ENCODE data around the gene RRP36.
"Not testable (repeated sequence)": the region's sequence is repeated elsewhere in the genome, so short reads cannot be mapped to it uniquely, and the experiment has no call there.

RRP36 gene

GRCh38 chr6:43040542-43041257, 19.3 kb downstream of the RRP36 start:
- no peak for DNase-seq

- not testable (repeated sequence) for DNase-seq
Measured at GRCh38 chr6:43041475-43041874, 20.1 kb downstream of the RRP36 start.

DNA sequence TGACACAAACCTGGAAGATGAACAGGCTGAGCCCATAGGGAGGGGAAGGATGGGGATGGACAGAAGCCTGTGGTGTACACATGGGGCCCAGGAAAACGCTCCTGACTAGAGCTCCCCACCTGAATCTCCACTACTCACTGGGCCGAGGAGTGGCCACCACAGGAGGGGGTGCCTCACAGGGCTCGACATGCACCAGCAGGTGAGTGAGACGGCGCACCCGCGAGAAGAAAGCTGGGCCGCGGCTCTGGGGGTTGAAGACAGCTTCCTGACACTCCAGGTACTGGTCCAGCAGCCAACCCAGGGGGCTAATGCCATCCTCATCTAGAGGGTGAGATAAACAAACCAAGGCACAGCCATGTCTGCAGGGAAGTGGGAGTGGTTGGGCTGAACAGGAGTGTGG, 21.9 kb downstream of the RRP36 start:
- no peak for DNase-seq

- DNase-seq, result no peak
Measured at GRCh38 chr6:43045371-43045930, 24.0 kb downstream of the RRP36 start.

DNA sequence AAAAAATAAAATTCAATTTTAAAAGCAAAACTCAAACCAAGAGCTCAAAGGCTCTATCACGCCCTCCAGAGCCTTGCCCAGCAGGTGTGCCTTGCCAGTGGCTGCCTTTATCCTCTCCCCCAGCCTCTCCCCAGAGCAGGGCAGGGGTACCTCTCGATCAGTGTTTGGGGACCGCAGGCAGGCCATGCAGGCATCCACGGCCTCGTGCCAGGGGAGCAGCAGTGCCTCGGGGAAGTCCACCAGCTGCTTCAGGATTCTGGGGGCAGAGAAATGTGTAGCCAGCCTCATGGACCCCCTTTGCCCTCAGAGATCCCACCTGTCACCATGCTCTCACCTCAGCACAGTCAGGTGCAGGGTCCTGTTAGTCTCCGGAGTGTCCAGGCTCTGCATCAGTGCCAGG, 26.6 kb downstream of the RRP36 start:
- no peak for DNase-seq

DNA sequence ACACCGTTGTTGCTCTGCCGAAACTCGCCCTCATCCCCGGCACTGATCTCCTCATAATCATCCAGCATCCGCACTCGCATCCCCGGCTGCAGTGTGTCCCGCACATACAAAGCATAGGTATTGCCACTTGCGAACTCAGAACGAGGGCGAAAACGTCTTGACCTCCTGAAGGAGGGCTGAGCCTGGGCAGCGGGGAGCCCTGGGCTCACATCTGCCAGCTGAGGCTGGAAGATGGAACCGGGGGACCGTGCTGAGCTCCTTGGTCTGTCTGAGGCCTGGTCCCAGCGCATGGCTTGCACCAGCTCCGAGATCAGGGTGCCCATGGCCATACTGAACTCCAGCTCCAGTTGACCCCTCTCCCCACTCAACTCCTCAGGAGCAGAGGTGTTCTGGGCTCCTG, 29.6 kb downstream of the RRP36 start:
- no peak for DNase-seq

DNA sequence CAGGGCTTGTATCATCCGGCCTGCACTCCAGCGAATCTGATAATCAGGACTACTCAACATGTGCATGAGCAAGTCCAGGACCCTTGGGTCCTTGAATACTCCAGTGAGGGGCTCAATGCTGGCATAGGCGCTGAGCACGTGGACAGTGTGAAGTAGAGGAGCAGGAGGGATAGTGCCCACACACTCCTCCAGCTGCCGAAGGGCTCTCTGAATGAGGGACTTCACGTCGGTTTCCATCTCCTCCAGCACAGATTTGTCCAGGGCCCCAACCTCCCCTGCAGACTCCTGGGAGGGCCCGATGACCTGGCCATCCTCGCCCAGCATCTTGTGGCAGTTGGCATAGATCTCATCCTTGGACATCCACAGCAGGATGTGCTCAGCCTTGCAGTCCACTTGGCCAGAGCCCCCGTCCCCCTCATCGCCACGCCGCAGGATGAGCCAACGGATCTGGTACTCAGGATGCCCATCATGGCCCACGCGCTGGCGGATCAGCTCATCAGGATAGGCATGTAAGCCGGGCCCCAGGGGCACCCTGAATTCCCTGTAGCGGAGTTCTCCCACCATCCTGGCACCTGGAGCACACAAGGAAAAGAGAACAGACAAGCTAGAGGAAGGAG, 30.9 kb downstream of the RRP36 start:
- no peak for DNase-seq

GRCh38 chr6:43052842-43053544, 31.6 kb downstream of the RRP36 start:
- DNase-seq, result no peak

- DNase-seq, result peak; percentile 91
Measured at GRCh38 chr6:43053545-43054205, 32.3 kb downstream of the RRP36 start, which contains the start of gene CUL7. TSS of gene CUL7 (minus strand) at chr6:43053851. CDS start at chr6:43052788, 1,063 bp downstream.

GRCh38 chr6:43054206-43054943, 33.0 kb downstream of the RRP36 start:
- DNase-seq, result no peak

DNA sequence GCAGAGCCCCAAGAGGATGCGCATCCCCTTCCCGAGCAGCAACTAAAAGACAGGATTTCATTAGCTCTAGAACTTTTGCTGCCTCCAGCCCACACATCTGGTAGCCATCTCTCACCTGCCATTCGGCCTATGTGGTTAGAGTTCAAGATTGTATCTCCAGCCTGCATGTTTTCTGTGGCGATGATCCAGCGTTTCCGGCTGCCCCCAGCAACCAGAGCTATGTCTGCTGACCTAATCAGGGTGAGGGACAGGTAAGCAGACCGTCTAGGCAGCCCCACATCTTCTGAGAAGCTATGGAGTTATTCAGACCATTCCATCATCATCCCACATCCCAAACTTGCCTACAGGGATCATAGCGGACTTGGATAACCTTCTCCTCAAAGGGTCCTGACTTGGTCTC, 34.5 kb downstream of the RRP36 start:
- no peak for DNase-seq

GRCh38 chr6:43058531-43058930, 37.1 kb downstream of the RRP36 start:
- DNase-seq, result no peak

DNA sequence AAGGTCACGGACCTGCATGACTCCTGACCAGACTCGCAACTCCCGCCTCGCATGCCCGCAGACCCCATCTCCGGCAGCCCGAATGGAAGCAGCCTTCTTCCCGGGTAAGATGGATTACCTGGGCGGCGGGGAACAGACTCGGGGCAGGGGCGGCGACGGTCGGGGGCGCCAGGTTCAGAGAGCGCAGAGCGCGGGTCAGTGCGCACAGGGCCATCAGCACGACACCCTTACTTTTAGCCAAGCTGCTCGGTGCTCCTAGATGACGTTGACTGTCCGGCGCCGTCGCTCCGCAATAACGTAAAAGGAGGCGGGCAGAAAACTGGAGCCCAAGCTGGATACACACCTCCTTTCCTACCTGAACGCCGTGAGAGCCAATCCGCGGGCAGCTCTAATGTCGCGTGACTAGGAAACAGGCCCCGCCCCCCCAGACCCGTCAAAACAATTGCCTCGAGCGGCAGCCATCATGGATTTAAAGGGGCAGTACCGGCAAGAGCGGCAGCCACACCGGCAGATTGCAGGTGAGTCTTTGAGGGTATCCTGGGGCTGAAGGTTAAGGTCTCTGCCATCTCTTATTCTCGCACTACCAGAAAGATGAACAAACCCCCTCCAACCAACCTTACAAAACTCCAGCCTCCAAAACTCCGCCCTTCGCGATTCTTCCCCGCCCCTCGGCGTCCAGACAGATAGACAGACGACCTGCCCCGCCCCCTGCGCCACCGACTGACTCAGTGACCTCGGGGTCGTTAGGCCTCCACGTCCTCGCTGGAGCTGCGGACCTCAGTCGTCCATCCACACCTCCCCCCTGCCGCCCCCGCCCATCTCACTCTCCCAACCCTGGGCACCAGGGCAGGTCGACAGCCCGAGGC, 38.0 kb downstream of the RRP36 start, which contains the start of the genes KLC4 and MRPL2:
Gene KLC4 (plus strand): TSS at position 464 of the 866 bp plus-strand sequence. CDS start 1,705 bp downstream, outside the sequence.
Gene MRPL2 (minus strand): TSS at position 267 of the 866 bp plus-strand sequence. CDS start 53 bp downstream, at position 214.
- DNase-seq, result peak; percentile 98

DNA sequence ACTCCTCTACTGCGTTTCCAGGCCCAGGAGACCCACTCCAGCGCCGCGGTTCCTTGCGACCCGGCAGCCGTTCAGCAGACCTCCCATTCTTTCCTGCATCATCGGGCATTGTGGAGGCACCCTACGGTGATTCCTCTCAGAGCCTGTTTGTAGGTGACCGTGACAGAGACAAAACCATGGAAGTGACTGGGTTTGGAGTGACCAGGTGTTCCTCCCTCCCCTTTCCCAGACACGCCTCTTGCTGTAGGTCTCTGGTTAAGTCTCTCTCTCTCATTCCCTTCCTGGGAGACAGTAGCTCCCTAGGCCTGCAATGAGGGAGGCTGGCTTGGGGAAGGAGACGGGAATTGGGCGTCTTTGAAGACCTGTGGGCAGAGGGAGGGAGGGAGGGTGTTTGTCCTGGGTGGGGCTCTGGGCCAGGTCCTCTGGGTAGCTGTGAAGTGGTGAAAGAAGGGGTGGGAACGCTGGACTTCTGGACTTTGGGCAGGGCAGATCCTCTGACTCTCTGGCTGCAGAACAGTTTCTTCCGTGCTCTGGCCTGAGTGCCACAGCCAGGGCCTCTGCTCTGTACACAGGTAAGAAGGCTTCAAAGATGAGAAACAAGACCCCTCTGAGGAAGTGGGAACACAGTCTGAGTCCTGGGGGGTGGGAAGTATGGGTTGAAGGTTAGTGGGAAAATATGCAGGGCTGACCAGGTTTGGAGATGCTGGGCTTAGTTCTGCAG, 38.8 kb downstream of the RRP36 start:
- DNase-seq, result no peak

GRCh38 chr6:43060755-43061633, 39.6 kb downstream of the RRP36 start:
- no peak for DNase-seq

DNA sequence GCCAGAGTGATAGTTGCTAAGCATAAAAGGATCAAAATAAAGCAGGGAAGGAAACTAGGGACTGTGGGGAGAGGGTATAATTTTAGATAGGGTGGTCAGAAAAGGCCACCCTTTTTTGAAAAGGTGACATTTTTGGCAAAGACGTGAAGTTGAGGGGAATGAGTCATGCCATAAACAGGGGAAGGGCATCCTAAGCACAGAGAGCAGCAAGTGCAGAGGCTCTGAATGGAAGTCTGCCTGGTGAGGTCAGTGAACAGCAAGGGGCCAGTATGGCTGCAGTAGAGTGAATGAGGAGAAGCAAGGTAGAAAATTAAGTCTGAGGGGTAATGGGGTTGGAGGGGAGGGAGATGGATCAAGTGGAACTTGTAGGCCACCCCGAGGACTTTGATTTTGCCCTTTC, 40.4 kb downstream of the RRP36 start:
- no peak for DNase-seq

DNA sequence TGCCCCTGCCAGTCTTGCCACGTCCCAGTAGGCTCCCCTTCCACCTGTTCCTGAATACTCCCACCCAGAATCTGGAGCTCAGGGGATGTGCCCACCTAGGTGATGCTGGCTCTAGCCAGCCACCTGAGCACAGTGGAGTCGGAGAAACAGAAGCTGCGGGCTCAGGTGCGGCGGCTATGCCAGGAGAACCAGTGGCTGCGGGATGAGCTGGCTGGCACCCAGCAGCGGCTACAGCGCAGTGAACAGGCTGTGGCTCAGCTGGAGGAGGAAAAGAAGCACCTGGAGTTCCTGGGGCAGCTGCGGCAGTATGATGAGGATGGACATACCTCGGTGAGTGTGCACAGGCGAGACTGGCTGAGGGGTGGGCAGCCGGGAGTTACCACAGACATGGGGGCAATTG, 41.4 kb downstream of the RRP36 start:
- no peak for DNase-seq

DNA sequence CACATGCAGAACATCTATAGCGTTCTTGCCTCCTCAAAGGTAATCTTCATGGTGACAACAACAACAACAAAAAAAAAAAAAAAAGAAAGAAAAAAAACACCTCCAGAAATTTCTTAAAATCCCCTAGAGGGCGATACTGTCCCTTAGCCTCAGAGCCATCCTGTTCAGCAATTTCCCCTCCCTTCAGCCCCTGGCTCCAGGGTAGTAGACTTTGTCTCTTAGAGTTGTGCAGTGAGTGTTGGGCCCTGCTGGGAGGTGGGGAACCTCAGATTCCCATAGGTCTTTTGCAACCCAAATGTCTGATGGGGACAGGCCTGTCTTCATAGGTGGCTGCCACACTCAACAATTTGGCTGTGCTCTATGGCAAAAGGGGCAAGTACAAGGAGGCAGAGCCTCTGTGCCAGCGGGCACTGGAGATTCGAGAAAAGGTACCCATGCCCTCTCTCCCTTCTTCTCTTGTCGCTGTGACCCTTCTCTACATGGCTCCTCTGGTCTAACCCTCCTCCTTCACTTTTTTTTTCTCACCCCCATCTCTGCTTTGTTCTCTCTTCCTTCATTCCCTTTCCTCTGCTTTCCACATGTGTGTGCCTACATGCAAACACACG, 48.7 kb downstream of the RRP36 start:
- DNase-seq, result peak; percentile 36

All from NCI-H446 treated with DMSO at 0.1 percent for 48 hours (cell line).